ENCODE measurements around the gene PLD1.

GRCh38 chr3:171556148-171556547, 254.1 kb downstream of the PLD1 start:
- TF ChIP-seq POLR2A (IDR thresholded peaks at IDR 0.05; ENCODE audit: low read length) (no peak), GATA1 (IDR thresholded peaks at IDR 0.05; ENCODE audit: low read depth, low read length) (no peak)
